ENCODE data around the gene WWC1.
"Not testable (repeated sequence)": the region's sequence is repeated elsewhere in the genome, so short reads cannot be mapped to it uniquely, and the experiment has no call there.

WWC1 gene

GRCh38 chr5:168334695-168335094 is 43.2 kb downstream of the WWC1 start:
- no peak for DNase-seq (ENCODE audit: low read depth)

DNA sequence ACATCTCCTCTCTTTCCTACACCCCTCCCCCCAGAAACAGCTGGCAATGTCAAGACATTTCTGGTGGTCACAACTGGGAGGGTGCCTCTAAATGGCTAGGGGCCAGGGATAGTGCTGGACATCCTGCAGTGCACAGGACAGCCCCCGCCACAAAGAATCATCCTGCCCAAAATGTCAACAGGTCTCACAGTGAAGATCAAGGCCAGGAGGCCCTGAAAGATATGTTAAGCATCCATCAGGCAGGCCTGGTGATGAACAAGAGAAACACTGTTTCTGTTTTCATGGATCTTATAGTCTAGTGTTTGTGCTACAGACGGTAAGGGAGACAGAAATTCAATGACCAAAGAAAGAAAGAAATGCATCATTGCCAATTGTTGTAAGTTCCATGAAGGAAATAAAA is 45.9 kb downstream of the WWC1 start:
- no peak for DNase-seq (ENCODE audit: low read depth)

DNA sequence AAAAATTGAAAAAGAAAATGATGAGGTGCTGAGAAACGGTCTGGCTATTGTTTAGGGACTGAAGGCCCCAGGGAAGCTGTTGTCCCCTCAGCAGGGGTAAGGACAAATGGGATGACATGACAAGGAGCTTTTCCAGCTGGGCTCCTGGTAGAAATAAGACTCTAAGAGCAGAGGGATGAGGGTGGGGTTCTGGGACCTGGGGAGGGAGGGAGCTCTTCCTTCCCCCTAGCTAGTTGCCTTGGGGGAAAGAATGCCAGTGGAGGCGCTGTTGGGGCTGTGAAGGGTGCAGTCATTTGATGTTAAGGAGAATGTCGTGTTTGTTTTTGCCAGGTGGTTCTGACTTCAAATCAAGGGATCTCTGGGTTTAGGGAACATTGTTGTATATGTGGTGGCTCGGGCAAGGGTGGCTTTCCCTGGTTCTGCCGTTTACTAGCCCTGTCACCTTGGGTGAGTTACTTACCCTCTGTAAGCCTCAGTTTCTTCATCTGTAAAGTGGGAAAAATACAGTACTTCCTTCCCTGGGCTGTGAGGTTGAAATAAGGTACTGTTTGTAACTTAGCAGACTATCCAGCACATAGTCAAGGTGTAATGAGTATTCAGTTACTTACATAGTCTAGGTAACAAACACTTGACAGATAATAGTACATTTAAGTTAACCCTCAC is 47.8 kb downstream of the WWC1 start:
- no peak for DNase-seq (ENCODE audit: low read depth)

GRCh38 chr5:168339772-168340140 is 48.3 kb downstream of the WWC1 start:
- DNase-seq (ENCODE audit: low read depth): not testable (repeated sequence)

GRCh38 chr5:168340487-168340886 is 49.0 kb downstream of the WWC1 start:
- no peak for DNase-seq (ENCODE audit: low read depth)

- no peak for DNase-seq (ENCODE audit: low read depth)
Measured at GRCh38 chr5:168341178-168341577, 49.7 kb downstream of the WWC1 start.

DNA sequence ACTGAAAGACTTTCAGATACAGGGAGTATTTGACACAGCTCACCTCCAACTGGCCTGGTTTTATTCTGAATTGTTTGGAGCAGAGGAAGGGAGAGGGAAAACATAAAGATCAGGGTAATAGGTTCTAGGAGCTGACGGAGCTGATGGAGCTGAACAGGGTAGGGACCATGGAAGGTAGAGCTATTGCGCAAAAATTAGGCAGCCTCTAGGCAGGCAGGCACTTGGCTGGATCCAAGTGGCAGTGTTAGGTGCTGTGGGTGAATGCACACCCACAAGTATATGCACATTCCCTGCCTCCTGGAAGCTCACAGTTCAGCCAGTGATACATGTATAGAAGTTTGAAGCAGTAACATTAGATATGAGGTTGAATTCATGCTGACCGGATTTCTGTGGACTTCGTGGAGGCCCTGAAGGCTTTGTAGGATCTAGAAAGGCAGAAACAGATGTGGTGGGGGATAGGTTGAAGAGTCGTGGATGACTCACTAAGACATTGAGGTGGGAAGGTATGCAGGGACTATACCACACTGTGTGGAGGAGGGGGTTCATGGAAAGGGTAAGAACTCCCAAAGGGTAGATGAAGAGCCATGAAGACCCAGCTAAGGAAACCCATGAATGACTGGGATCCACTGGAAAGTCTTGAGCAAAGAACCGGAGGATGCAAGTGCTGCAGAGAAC is 50.8 kb downstream of the WWC1 start:
- DNase-seq (ENCODE audit: low read depth): no peak

DNA sequence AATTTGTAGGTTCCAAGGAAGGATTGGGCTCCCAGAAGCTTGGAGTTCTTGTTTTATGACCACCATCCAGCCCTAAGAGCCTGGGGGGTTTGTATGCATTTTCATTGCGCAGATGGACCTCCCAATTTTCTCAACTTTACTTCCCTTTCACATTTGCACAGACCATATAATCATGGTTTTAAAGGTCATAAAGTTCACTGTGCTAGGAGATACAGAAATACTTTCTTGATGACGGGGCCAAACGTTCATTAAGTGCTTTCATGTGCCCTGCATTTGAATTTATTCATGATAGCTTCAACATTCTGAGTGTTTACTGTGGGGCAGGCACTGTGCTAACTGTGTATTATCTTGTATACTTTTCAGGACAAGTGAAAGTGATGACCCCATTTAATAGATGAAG is 51.5 kb downstream of the WWC1 start:
- DNase-seq (ENCODE audit: low read depth): no peak

GRCh38 chr5:168346417-168346816 is 55.0 kb downstream of the WWC1 start:
- no peak for DNase-seq (ENCODE audit: low read depth)

GRCh38 chr5:168347368-168348083 is 56.1 kb downstream of the WWC1 start:
- DNase-seq (ENCODE audit: low read depth): no peak

DNA sequence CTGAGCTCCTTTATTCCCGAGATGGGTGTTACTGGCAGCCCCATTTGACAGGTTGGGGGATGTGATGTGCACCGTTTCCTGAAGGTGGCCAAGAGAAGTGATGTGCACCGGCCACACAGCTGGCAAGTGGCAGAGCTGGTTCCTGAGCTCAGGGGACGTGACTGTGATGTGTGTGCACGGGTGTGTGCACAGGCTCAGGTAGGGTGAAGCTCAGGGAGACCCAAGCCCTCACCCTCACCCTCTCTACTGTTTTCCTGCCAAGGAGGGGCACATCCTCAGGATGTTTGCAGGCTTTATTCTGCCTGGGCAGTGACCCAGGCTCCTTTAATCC is 56.6 kb downstream of the WWC1 start:
- DNase-seq (ENCODE audit: low read depth): no peak

DNA sequence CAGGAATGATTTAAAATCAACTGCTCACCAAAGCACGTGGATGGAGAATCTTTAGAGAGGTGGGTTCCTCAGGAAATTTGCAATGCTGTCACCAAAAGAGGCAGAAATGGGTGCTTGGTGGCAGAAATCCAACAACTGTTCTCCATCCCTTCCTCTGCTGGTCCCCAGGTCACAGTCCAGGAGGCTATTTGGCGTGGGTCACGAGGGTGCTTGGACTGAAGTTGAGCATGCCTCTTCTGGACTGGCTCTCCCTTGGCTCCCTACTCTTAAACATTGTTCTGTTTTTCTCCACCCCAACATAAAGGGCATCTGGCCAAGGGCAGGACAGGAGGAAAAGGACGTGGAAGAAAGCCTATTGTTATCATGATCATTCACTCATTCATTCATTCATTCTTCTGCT is 58.9 kb downstream of the WWC1 start:
- no peak for DNase-seq (ENCODE audit: low read depth)

GRCh38 chr5:168353216-168353957 is 61.9 kb downstream of the WWC1 start:
- no peak for DNase-seq (ENCODE audit: low read depth)

- DNase-seq (ENCODE audit: low read depth): no peak
Measured at GRCh38 chr5:168354397-168354796, 63.0 kb downstream of the WWC1 start.

DNA sequence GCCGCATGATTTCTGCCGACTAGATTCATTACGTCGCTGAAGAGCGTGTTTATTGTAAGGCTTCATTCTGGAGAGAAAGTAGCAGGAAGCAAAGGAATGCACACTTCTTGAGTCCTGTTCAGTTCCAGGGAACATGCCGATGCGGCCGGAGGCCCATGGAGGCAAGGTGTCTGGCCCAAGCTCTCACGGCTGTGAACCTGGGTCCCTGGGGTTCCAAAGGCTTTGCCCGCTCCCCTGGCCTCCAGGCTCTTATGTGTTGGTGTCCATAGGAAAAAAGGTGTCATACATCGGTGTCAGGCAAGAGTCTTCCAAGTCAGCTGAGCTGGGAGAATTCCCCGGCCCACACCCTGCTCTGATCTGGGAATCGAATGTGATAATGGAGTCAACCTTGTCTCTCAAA is 64.7 kb downstream of the WWC1 start:
- DNase-seq (ENCODE audit: low read depth): no peak

DNA sequence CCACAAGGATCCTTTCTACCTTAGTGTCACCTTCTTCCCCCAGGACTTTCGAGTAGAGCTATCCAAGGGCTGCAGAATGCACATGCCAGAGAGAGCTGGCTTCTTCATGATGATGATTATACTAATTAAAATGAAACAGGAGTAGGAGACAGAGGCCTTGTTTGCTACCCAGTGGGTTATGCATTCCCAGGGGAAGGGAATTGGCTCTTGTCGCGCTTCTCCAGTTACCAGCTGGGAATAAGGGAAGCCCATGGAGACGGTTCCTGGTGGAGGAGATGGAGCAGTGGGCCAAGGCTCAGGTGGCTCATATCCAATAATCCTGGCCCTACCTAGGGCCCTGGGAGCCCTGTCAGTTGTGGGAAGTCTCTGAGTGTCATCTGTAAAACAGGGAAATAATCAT is 65.1 kb downstream of the WWC1 start:
- DNase-seq (ENCODE audit: low read depth): no peak

- no peak for DNase-seq (ENCODE audit: low read depth)
Measured at GRCh38 chr5:168357876-168358275, 66.4 kb downstream of the WWC1 start.

GRCh38 chr5:168359820-168360460 is 68.5 kb downstream of the WWC1 start:
- no peak for DNase-seq (ENCODE audit: low read depth)

DNA sequence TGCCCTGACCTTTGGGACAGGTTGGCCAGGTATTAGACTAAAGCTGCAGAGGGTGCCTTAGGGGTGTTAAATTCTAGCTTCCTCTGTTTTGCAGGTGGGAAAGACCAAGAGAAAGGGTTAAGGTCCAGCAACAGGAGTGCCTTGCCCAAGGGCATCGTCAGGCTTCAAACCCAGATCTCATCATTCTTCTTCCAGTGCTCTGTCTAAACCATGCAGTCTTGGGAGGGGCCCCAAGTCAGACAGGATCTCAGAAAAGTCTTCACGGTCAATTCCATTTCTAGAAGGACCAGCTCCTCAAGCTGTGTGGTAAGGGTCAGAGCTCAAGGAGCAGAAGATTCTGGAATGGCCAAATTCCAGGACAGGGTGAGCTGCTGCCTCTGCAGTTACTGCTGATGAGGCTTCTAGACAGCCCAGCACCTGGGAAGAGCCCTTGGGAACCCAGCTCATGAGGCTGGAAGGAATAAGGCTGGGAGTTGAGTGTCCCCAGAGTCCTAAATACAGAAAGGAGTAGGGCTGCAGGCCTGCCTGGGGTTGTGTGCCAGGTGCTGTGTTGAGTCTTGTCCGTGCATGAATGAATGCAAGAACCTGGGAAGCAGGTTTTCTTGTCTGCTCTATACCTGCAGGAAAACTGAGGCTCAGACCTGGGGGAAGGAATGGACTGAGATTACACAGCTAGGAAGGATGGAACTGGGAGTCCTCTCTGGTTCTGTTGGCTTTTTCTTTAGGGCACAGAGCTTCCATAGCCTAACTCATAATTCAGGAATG is 69.3 kb downstream of the WWC1 start:
- DNase-seq (ENCODE audit: low read depth): no peak

- no peak for DNase-seq (ENCODE audit: low read depth)
Measured at GRCh38 chr5:168362097-168362885, 70.8 kb downstream of the WWC1 start.

GRCh38 chr5:168364151-168364661 is 72.8 kb downstream of the WWC1 start:
- DNase-seq (ENCODE audit: low read depth): no peak
